Kidney tubule cell (primary cell): ENCODE data around the gene LCT.
A peak's percentile ranks its signal among the peaks of the same experiment; 100 is the strongest.
"Not testable (repeated sequence)": the region's sequence is repeated elsewhere in the genome, so short reads cannot be mapped to it uniquely, and the experiment has no call there.

Source experiments
- DNase-seq: peaks from one replicate; pipeline ENCODE4 v3.0.0-alpha.2; 2018; ENCODE audit warnings: low spot score

The LCT gene

DNA sequence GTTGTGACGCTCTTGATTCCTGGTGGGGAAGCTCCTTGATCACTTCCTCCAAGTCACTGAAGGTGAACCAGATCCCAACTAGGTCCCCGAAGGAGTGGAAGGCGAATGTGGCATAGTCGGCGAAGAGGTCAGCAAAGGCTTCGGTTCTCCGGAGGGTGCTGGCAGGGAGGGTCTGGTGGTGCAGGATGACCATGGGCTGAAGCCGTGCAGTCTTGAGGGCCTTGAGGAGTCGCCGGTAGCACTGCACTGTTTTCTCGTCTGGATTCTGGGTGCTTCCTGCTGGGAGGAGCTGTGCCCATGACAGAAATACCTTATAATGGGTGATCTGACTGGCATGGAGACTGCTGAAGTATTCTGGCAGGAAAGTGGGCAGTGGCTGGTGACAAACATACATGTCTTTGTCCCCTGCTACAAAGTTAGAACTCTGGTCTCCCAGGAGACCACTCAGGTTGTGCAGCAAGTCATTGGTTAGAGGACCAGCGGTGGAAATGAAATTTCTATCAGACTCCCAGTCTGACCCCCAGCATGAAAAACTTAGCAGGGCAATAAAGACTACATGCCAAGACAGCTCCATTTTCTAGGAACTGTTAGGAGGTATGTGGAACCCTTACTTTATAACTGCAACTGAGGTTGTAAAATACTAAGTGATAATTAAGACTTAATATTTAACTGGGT is at the start of gene LCT:
Gene LCT (minus strand): TSS at position 589 of the 675 bp plus-strand sequence. CDS start 15 bp downstream, at position 574.
- DNase-seq = no peak

- no peak for DNase-seq
These were observed 48.7 kb upstream of the LCT start for GRCh38 chr2:135885709-135886108.

GRCh38 chr2:135882415-135882814 is 45.4 kb upstream of the LCT start:
- DNase-seq = no peak

DNA sequence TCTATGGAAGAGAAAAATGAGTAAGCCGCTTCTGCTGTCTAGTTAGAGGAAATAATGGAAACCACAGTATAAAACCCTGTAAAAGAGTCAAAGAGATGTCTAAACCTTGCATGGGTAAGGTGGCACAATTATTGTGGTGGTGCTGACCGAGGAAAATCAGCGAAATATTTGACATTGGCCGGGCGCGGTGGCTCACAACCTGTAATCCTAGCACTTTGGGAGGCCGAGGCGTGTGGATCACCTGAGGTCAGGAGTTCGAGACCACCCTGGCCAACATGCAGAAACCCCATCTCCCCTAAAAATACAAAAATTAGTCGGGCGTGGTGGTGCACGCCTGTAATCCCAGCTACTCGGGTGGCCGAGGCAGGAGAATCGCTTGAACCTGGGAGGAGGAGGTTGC is 39.8 kb upstream of the LCT start:
- DNase-seq = not testable (repeated sequence)

DNA sequence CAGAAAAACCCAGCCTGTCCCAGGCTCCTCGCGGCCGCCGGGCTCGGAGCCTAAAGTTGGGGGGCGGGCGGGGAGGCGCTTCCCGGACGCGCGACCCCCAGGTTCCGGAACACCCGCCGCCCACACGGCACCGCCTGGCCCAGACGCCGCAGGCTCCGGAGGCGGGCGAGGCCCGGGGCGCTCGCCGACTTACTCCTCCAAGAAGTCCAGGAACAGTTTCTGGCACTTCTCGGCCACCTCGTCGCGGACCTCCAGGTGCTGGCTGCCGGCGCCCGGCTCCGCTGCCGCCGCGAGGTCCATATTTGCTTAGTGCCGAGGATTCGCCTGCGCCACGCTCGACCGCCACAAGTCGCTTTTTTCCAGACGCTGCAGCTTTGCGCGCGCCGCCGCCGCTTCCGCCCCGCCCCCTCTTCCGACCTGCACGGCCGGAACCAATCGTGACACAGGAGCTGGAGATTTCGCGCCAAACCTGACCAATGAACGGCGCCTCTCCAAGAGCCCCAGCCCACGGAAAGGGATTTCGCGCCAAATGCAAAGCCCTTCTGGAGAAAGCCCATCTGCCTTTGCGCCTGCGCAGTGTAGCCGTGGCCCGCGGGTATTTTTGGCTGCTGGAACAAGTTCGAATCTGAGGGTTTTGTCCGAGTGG is 39.2 kb upstream of the LCT start, which contains the start of gene MCM6:
Gene MCM6 (minus strand): TSS at position 378 of the 646 bp plus-strand sequence. CDS start 78 bp downstream, at position 300.
- DNase-seq = peak; percentile 99

GRCh38 chr2:135875491-135876065 is 38.6 kb upstream of the LCT start:
- DNase-seq = peak; percentile 55

GRCh38 chr2:135874777-135875365 is 37.9 kb upstream of the LCT start:
- no peak for DNase-seq

DNA sequence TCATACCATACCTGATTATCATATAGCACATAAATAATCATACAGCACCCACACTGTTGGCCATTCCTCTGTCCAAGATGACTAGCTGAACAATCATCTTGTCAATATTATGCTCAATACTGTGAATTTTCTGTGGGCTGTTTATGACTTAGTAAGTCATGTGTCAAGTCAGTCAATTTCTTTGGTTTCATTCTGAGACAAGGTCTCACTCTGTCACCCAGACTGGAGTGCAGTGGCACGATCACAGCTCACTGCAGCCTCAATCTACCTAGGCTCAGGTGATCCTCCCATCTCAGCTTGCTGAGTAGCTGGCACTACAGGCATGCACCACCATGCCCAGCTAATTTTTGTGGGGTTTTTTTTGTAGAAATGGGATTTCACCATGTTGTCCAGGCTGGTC is 33.6 kb upstream of the LCT start:
- DNase-seq = no peak

DNA sequence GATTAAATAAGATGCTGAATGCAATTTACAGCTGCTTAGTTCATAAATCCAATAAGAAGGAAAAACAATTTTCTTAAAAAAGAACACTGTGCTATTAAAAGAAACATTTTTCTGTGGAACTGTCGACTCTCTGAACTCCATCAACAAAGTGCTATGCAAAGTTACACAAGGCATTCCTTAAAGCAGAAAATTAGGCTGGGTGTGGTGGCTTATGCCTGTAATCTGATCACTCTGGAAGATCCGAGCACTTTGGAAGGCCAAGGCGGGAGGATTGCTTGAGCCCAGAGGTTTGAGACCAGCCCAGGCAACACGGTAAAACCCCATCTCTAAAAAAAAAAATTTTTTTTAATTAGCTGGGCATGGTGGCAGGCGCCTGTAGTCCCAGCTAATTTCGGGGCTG is 26.2 kb upstream of the LCT start:
- no peak for DNase-seq

GRCh38 chr2:135862718-135863117 is 25.7 kb upstream of the LCT start:
- DNase-seq = no peak

DNA sequence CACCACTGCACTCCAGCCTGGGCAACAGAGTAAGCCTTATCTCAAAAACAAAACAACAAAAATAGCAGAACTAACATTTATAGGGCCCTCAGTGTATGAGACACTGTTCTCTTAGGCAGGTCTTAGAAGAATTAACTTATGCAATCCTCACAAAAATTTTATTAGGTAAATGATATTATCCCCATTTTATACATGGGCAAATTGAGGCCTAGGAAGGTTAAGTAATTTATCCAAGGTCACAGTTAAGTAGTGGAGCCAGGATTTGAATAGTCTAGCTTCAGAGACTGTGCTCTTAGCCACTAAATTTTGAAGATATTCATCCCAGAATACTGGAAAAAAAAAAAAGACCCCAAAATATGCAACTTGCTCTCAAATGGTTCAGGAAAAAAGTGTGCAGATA is 16.4 kb upstream of the LCT start:
- no peak for DNase-seq

DNA sequence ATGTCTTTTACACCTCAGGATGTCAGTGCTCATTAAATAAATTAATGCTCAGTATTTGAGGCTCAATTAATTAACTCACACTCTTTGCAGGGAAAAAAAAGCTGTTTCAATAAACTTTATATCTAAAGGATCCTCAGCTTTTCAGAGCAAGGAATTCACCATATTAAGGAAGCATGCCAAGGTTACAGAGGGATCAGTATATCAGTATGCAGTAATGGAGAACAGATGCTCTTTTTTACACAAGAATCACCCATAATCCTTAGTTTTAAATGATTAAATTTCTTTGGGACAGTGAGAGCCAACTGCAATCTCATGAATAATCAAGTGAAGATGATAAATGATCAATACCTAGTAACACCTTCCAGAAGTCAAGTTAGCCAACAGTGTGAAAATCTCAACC is 14.9 kb upstream of the LCT start:
- no peak for DNase-seq

DNA sequence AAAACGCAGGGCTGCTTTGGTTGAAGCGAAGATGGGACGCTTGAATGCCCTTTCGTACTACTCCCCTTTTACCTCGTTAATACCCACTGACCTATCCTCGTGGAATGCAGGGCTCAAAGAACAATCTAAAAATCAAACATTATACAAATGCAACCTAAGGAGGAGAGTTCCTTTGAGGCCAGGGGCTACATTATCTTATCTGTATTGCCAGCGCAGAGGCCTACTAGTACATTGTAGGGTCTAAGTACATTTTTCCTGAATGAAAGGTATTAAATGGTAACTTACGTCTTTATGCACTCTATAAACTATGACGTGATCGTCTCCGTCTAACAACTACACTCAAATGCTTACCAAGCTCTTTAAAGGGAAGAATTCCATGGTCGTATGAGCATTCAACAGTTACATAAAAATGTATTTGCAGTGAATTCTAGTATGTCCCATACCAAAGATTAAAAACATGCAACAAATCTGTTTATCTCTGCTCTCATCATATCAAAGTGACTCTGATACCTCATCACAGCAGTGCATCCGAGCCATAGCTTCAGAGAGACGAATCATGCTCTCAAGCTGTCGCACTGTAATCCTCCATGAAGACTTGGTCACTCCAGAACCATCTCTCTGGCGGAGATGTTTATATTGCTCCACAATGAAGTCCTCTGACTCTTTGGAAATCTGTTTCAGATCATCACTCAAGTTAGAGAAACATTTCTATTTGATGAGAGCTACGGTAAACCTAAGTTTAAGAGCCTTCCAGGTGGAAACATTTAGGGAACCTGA is 14.1 kb upstream of the LCT start:
- DNase-seq = no peak

DNA sequence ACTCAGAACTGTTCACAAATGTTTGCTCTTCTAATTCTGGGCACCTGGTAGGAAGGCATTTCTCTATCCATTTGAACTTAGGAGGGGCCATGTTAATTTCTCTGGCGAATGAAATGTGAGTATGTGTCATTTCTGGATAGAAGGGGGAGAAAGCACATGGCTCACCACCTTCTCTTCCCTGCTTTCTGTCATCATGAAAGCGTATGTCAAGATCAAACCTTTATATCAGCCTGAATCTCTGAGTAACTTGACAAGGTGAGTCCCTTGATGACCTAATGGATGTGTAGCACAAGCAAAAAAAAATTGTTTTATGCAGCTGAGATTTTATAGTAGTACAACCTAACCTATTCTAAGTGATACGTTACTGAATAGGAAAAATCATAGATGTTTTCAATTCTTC is 12.1 kb upstream of the LCT start:
- DNase-seq = no peak

GRCh38 chr2:135845997-135846396 is 9.0 kb upstream of the LCT start:
- no peak for DNase-seq

DNA sequence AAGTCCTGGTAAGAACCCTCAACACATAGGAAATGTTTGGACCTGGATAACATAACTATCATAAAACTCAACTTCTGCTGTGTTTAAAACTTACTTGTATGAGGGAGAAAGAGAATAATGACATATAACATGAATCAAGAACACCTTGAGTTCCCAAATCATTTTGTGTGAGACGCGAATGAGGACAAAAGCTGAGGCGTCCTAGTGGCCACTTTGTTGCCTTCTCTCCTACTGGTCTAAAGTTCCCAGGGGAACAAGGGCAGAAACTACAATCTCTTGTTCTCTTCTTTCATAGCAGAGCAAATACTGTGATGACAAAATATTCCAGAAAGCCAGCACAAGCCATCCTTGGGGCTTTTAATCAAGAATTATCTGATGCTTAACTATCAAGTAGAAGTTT is 8.3 kb upstream of the LCT start:
- DNase-seq = no peak

DNA sequence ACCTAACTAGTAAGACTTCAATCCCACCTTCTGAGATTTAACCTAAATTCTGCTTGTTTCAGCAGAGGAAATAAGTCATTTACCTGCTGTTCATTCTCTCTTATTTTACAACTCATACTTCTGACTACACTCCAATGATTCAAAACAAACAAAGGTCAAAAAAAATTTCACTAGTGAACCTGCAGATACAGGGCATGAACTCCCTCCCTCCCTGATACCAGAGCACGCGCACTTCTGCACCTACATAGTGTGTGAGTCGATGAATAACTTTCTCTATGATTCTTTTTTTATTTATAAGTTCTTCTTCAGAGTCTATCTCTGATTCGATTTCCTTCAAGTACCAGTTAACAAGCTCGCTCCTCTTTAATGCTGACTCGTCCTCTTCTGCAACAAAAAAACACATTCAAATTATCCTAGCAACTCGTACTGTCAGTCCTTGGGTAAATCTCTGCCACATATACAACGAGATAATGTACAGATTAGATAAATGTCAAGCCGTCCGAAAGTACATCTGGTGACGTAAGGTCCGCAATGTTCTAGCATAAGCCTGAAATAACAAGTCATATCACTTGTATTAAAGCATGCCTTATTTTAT is 7.4 kb upstream of the LCT start:
- DNase-seq = peak; percentile 15

DNA sequence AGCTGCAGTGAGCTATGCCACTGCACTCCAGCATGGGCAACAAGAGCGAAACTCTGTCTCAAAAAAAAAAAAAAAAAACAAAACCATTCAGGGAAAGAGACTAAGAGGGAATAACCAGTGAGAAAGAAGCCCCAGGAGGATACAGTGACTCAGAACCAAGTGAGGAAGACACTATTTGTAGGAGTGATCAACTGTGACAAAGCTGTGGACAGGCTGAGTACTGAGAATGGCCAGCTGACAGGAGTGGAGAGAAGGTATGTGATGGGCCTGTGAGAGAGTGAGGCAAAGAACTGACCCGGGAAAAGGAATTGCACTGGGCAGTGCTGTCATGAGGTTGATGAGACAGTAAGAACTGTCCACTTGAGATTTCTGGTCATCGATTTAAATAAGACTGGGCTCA is 6.7 kb upstream of the LCT start:
- peak; percentile 88 for DNase-seq

- no peak for DNase-seq
These were observed 3.6 kb upstream of the LCT start for GRCh38 chr2:135840601-135841000.

DNA sequence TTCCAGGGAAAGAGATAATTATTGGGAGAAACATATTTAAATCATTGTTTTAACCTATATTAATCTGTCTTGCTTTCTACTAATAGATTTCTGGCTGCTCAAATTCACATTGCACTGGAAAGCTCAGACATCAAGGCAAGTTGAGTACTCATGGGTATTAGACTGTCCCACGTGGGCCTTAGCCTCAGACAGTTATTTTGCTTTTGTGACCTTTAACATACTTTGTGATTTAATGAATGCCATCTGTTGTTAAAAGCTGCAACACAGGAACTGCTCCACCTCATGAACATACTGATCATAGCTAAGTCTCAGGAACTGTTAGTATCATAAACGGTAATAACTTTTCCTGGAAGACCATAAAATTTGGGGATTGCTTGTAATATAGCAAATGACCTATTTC is 2.7 kb upstream of the LCT start:
- DNase-seq = no peak

DNA sequence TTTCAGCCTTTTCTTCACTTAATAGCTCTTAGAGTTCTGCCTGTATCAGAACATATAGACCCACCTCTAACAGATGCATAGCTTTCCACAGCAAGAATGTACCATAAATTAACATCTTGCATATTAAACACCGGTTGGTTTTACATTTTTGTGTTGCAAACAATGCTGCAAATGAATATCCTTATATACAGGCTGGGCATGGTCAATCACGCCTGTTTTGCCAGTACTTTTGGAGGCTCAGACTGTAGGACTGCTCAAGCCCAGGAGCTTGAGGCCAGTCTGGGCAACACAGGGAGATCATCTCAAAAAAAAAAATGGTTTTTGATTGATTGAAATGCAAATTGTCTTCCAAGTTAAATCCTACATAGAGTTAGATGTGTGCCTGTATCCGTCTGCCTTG is 1.5 kb upstream of the LCT start:
- DNase-seq = no peak

- no peak for DNase-seq
These were observed 4.1 kb downstream of the LCT start for GRCh38 chr2:135832891-135833290.
